K562 (cell line): Measurements from ENCODE around the gene PLCB3. TPM values are rescaled to one million over a fixed set of nuclear protein-coding genes. Genes with fewer than 3 reads are reported as not detected.

Source experiments
- ARID2 ChIP-seq: fragments of 450-650 bp; IDR thresholded peaks from 2 replicates; pipeline ENCODE4 v1.6.1; 2017; ENCODE audit warnings: antibody characterized with exemption, mild to moderate bottlenecking
- DMBX1 ChIP-seq: fragments of 250-450 bp; sonication (Bioruptor Pico); IDR thresholded peaks from 2 replicates; pipeline ENCODE4 v1.8.0; 2022; ENCODE audit warnings: inconsistent platforms, mild to moderate bottlenecking, moderate library complexity, borderline replicate concordance
- GATAD2A ChIP-seq: fragments of 450-650 bp; IDR thresholded peaks from 2 replicates; pipeline ENCODE4 v1.6.1; 2017
- KDM5B ChIP-seq: fragments of 200-600 bp; sonication (generic); IDR thresholded peaks from 2 replicates; pipeline ENCODE4 v1.6.1; 2012; ENCODE audit warnings: low read depth, mild to moderate bottlenecking, moderate library complexity, low read length, control low read depth, inconsistent platforms; ENCODE audit not compliant: insufficient replicate concordance
- KLF6 ChIP-seq: fragments of 250-450 bp; sonication (Bioruptor Pico); IDR thresholded peaks from 2 replicates; pipeline ENCODE4 v1.4.0; 2020; ENCODE audit warnings: mild to moderate bottlenecking, moderate library complexity, borderline replicate concordance
- MYNN ChIP-seq, 2 experiments: sonication (generic); formaldehyde crosslinking in 1 of 2; IDR thresholded peaks; 2 replicates each; pipeline versions ENCODE4 v1.5.0 to v1.6.1; 2016 to 2020; ENCODE audit warnings: antibody characterized with exemption in 1 of 2, missing genetic modification reagents in 1 of 2
- NR3C1 ChIP-seq: sonication (generic); formaldehyde crosslinking; IDR thresholded peaks from 2 replicates; pipeline ENCODE4 v1.8.1; 2022; ENCODE audit warnings: missing genetic modification reagents
- RB1 ChIP-seq: fragments of 450-650 bp; IDR thresholded peaks from 2 replicates; pipeline ENCODE4 v1.6.1; 2017; ENCODE audit warnings: low read depth, mild to moderate bottlenecking
- STAG1 ChIP-seq: sonication (generic); formaldehyde crosslinking; IDR thresholded peaks from 2 replicates; pipeline ENCODE4 v1.5.0; 2020; ENCODE audit warnings: missing genetic modification reagents, borderline replicate concordance
- SUPT5H ChIP-seq: fragments of 450-650 bp; IDR thresholded peaks from 2 replicates; pipeline ENCODE4 v1.6.1; 2016
- TCF3 ChIP-seq: sonication (generic); formaldehyde crosslinking; IDR thresholded peaks from 2 replicates; pipeline ENCODE4 v1.4.0; 2020; ENCODE audit warnings: mild to moderate bottlenecking, missing genetic modification reagents
- ZBED1 ChIP-seq: IDR thresholded peaks from 2 replicates; pipeline ENCODE4 v1.6.1; 2014
- ZNF212 ChIP-seq: fragments of 450-650 bp; formaldehyde crosslinking; IDR thresholded peaks from 2 replicates; pipeline ENCODE4 v1.4.0; 2020; ENCODE audit warnings: mild to moderate bottlenecking
- ZNF431 ChIP-seq: sonication (generic); formaldehyde crosslinking; IDR thresholded peaks from 2 replicates; pipeline ENCODE4 v1.8.0; 2022; ENCODE audit warnings: mild to moderate bottlenecking, missing genetic modification reagents
- ZNF707 ChIP-seq: fragments of 250-450 bp; sonication (Bioruptor Pico); conservative IDR thresholded peaks from 2 replicates; pipeline ENCODE4 v1.8.0; 2022; ENCODE audit warnings: inconsistent platforms, mild to moderate bottlenecking, moderate library complexity
- ZNF717 ChIP-seq: fragments of 250-450 bp; sonication (Bioruptor Pico); IDR thresholded peaks from 2 replicates; pipeline ENCODE4 v1.5.0; 2021
- polyA plus RNA-seq, 8 experiments: library from polyadenylated mRNA; depleted of rRNA in 4 of 8; stranded (reverse) in 5 of 8; unstranded in 3 of 8; fragments of >200 nt; fragmentation: Nextera tagmentation in 2 of 8; fragmentation: Illumina TruSeq in 1 of 8; extraction: Ambion mirVana in 2 of 8; extraction: Trizol in 1 of 8; gene quantifications; 2 replicates each; pipeline versions ENCODE4 v1.2.1 to v1.2.3, GENCODE V29; 2011 to 2014; ENCODE audit warnings: inconsistent platforms in 1 of 8, missing spikeins in 1 of 8
- total RNA-seq, 7 experiments: library from RNA; depleted of rRNA in 6 of 7; stranded (reverse); fragments of >200 nt in 6 of 7; fragmentation: Illumina TruSeq in 2 of 7; extraction: Trizol in 2 of 7; gene quantifications; 2 replicates each; pipeline versions ENCODE4 v1.2.1 to v1.2.3, GENCODE V29; 2011 to 2021; ENCODE audit warnings: low replicate concordance in 1 of 7
- TF ChIP-seq, protein P1 (sequence below): fragments of 450-650 bp; formaldehyde crosslinking; IDR thresholded peaks from 2 replicates; pipeline ENCODE4 v1.4.0; 2022; ENCODE audit warnings: mild to moderate bottlenecking, moderate library complexity
- TF ChIP-seq, protein P2 (sequence below): fragments of 250-450 bp; sonication (Bioruptor Pico); IDR thresholded peaks from 2 replicates; pipeline ENCODE4 v1.8.0; 2021; ENCODE audit warnings: borderline replicate concordance, mild to moderate bottlenecking, moderate library complexity; ENCODE audit not compliant: poor library complexity, severe bottlenecking
- TF ChIP-seq, protein P3 (sequence below): conservative IDR thresholded peaks from 2 replicates; pipeline ENCODE4 v1.6.1; 2011; ENCODE audit warnings: low read depth, mild to moderate bottlenecking, low read length; ENCODE audit not compliant: control insufficient read depth
- TF ChIP-seq, protein P4 (sequence below): fragments of 450-650 bp; IDR thresholded peaks from 2 replicates; pipeline ENCODE4 v1.6.1; 2017; ENCODE audit warnings: antibody characterized with exemption, mild to moderate bottlenecking
- TF ChIP-seq, protein P5 (sequence below): sonication (generic); formaldehyde crosslinking; IDR thresholded peaks from 2 replicates; pipeline ENCODE4 v1.8.0; 2022; ENCODE audit warnings: mild to moderate bottlenecking, missing genetic modification reagents

Gene PLCB3
- total and polyA plus RNA-seq, 9 of the 15 experiments (the other 6 are each of a cell fraction or from before 2014, with no cell fraction given) = 0.31 to 44.8 (median 14.6) TPM

DNA sequence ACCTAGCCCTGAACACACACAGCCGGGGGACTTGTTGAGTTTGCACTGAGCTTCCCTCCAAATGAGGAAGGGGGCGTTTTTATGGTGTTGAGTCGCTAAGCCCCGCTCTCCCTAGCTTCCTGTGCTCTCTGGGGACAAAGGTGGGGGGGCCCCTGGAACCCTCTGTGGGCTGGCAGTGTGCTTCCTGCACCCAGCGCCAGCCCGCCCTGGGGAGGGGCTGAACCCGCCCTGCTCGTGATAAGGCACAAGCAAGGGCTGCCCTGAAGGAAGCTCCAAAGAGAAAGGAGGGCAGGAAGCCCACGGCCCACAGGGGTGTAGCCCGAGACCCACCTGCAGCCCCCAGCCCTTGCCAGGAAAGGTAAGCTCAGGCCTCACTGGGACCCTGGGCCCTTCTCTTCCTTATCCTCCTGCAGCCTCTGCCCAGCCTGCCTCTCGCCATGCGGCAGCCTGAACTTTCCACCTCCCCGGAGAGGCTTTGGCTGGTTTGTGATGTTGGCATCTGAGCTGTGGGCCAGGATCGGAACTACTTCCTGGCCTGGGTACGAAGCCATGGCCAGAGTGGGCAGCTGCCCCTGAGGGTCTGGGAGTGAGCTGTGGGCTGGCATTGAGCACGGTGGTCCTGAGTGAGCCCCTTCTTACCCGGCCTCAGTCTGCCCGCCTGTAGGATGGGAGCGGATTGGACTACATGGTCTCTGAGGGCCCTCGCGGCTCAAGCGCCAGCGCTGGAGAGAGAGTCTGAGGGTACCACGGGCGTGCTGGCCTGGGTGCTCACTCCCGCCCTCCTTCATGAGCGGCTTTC, 44.7 kb upstream of the PLCB3 start, which contains the start of gene FERMT3 (continued):
- TF ChIP-seq ZNF212 = no peak
- TF ChIP-seq RB1 = peak; percentile 46; the same call in 1 of the 2 replicates
- TF ChIP-seq, protein P1, sequence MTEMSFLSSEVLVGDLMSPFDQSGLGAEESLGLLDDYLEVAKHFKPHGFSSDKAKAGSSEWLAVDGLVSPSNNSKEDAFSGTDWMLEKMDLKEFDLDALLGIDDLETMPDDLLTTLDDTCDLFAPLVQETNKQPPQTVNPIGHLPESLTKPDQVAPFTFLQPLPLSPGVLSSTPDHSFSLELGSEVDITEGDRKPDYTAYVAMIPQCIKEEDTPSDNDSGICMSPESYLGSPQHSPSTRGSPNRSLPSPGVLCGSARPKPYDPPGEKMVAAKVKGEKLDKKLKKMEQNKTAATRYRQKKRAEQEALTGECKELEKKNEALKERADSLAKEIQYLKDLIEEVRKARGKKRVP = peak; percentile 7; the same call in 1 of the 2 replicates
- 0 out of 2 replicates have a peak, but pooled peaks have one; percentile 65 for TF ChIP-seq GATAD2A
- peak; percentile 68; the same call in 1 of the 2 replicates for TF ChIP-seq KLF6 (CRISPR knock-in tag)
- no peak for TF ChIP-seq ZBED1
- TF ChIP-seq, protein P2, sequence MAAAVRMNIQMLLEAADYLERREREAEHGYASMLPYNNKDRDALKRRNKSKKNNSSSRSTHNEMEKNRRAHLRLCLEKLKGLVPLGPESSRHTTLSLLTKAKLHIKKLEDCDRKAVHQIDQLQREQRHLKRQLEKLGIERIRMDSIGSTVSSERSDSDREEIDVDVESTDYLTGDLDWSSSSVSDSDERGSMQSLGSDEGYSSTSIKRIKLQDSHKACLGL = no peak
- TF ChIP-seq, protein P3, sequence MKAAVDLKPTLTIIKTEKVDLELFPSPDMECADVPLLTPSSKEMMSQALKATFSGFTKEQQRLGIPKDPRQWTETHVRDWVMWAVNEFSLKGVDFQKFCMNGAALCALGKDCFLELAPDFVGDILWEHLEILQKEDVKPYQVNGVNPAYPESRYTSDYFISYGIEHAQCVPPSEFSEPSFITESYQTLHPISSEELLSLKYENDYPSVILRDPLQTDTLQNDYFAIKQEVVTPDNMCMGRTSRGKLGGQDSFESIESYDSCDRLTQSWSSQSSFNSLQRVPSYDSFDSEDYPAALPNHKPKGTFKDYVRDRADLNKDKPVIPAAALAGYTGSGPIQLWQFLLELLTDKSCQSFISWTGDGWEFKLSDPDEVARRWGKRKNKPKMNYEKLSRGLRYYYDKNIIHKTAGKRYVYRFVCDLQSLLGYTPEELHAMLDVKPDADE = no peak
- 0 out of 2 replicates have a peak, but pooled peaks have one; percentile 15 for TF ChIP-seq ZNF707
- TF ChIP-seq MYNN (IDR thresholded peaks at IDR 0.05) = peak; percentile 83
- TF ChIP-seq MYNN (CRISPR knock-in tag; IDR thresholded peaks at IDR 0.05) = no peak
- peak; percentile 67; the same call in 1 of the 2 replicates for TF ChIP-seq DMBX1 (CRISPR knock-in tag)
- no peak for TF ChIP-seq STAG1 (CRISPR knock-in tag)
- peak; percentile 8; the same call in 1 of the 2 replicates for TF ChIP-seq TCF3 (CRISPR knock-in tag)
- TF ChIP-seq ARID2 = no peak
- TF ChIP-seq SUPT5H = peak; percentile 75
- TF ChIP-seq KDM5B = peak; percentile 44
- TF ChIP-seq ZNF717 (CRISPR knock-in tag) = 0 out of 2 replicates have a peak, but pooled peaks have one; percentile 51
- TF ChIP-seq, protein P4, sequence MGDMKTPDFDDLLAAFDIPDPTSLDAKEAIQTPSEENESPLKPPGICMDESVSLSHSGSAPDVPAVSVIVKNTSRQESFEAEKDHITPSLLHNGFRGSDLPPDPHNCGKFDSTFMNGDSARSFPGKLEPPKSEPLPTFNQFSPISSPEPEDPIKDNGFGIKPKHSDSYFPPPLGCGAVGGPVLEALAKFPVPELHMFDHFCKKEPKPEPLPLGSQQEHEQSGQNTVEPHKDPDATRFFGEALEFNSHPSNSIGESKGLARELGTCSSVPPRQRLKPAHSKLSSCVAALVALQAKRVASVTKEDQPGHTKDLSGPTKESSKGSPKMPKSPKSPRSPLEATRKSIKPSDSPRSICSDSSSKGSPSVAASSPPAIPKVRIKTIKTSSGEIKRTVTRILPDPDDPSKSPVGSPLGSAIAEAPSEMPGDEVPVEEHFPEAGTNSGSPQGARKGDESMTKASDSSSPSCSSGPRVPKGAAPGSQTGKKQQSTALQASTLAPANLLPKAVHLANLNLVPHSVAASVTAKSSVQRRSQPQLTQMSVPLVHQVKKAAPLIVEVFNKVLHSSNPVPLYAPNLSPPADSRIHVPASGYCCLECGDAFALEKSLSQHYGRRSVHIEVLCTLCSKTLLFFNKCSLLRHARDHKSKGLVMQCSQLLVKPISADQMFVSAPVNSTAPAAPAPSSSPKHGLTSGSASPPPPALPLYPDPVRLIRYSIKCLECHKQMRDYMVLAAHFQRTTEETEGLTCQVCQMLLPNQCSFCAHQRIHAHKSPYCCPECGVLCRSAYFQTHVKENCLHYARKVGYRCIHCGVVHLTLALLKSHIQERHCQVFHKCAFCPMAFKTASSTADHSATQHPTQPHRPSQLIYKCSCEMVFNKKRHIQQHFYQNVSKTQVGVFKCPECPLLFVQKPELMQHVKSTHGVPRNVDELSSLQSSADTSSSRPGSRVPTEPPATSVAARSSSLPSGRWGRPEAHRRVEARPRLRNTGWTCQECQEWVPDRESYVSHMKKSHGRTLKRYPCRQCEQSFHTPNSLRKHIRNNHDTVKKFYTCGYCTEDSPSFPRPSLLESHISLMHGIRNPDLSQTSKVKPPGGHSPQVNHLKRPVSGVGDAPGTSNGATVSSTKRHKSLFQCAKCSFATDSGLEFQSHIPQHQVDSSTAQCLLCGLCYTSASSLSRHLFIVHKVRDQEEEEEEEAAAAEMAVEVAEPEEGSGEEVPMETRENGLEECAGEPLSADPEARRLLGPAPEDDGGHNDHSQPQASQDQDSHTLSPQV = peak; percentile 89
- 0 out of 2 replicates have a peak, but pooled peaks have one; percentile 64 for TF ChIP-seq NR3C1 (CRISPR knock-in tag)
- TF ChIP-seq, protein P5, sequence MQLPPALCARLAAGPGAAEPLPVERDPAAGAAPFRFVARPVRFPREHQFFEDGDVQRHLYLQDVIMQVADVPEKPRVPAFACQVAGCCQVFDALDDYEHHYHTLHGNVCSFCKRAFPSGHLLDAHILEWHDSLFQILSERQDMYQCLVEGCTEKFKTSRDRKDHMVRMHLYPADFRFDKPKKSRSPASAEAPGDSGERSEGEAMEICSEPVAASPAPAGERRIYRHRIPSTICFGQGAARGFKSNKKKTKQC (CRISPR knock-in tag) = peak; percentile 51
- no peak for TF ChIP-seq ZNF431 (CRISPR knock-in tag)
